GM08714 (cell line): ENCODE measurements around the gene PMEL.

ENCODE experiments used
- H3K4me3 ChIP-seq: fragments of 200-500 bp; sonication (Bioruptor generic); 2 replicates; pipeline ENCODE4 v1.5.1; 2014; ENCODE audit warnings: mild to moderate bottlenecking, low read length, inconsistent platforms
- ZNF274 ChIP-seq: IDR thresholded peaks from 2 replicates; pipeline ENCODE4 v1.6.1; 2012; ENCODE audit warnings: mild to moderate bottlenecking, low read depth, low read length

Gene PMEL

DNA sequence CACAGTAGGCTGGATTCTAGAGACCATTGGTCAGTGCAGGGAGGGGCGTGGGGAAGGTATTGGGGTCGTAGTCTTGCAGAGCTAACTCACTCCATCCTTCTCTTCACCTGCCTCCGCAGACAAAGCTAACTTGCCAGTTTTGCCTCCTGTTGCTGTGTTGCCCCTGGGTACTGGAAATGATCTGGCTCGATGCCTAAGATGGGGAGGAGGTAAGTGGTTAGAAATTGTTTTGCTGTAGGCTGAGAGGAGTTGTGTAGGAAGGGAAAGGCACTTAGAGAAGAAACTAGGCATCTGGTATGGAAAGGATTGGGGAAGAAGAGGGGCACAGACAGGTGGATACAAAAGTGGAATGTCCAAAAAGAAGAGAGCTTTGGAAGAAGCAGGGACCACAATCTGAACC, 23.8 kb downstream of the PMEL start:
- TF ChIP-seq ZNF274 = no peak
- H3K4me3 ChIP-seq = no peak overlapping the region

- H3K4me3 ChIP-seq = no peak overlapping the region
- no peak for TF ChIP-seq ZNF274
These were observed 25.6 kb downstream of the PMEL start for GRCh38 chr12:55940065-55940732.

DNA sequence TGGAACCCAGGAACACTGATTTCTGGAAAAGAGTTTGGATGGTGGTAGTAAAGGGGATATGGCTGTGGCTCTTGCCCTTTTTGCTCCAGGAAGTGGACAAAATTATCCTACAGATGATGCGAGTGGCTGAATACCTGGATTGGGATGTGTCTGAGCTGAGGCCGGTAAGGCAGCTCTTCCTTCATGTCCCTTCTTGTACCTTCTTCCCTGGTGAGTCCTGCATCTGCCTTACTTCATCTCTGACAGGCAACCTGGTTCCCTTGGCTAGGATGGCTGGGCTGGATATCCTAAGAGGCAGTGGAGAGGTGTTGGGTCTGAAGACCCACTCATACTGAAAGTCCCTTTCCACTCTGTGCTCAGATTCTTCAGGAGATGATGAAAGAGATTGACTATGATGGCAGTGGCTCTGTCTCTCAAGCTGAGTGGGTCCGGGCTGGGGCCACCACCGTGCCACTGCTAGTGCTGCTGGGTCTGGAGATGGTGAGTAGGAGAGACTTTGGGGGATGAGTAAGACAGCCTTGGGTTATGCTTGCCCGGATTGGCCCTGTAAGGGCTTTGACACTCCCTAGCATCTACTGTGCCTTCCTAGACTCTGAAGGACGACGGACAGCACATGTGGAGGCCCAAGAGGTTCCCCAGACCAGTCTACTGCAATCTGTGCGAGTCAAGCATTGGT, 26.9 kb downstream of the PMEL start:
- no peak overlapping the region for H3K4me3 ChIP-seq
- TF ChIP-seq ZNF274 = no peak

- TF ChIP-seq ZNF274 = no peak
- H3K4me3 ChIP-seq = no peak overlapping the region
These were observed 27.9 kb downstream of the PMEL start for GRCh38 chr12:55937981-55938380.

GRCh38 chr12:55935738-55936151, 30.1 kb downstream of the PMEL start:
- no peak for TF ChIP-seq ZNF274
- no peak overlapping the region for H3K4me3 ChIP-seq

- TF ChIP-seq ZNF274 = no peak
These were observed 31.1 kb downstream of the PMEL start for GRCh38 chr12:55934773-55935172.

DNA sequence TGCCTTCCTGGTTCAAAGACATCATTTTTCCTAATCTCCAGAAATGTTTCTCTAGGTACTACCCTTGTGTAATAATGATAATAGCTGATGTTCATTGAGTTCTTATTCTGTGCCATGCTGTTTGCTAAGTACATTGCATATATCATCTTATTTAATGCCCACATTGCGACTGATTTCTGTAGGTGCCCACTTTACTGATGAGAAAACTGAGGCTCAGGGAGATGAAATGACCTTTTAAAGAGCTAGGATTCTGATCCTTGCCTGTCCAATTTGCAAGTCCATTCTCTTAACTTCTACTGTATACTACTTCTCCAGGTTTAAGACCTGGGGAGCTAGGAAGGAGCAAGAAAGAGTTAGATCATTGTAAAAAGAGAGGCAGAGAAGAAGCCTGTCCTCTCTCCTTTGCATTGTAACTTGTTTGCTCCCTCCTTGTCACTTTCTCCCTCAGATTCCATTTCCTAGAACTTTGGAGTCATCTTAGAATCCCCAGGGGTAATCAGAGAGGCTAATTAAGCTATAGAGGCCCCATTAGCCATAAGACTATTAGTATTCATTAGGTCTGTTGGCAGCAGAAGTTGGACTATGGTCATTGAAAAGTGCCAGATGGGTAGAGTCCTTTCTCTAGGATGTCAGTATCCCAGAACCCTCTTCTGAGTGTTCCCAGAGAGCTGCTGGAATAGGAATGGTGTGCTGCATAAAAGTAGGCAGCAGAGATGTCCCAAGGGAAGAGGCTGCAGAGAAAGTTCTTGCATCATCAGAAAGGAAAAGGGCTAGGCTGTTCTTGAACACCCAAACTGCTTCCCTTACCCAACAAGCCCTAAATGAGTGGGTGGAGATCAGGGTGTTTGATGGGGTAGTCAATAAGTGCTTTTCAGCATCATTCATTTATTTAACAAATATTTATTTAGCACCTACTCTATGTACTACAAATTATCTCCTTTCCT, 31.8 kb downstream of the PMEL start:
- no peak for TF ChIP-seq ZNF274
- H3K4me3 ChIP-seq = no peak overlapping the region

More at GRCh38 chr12:55934773-55935172, 31.1 kb downstream of the PMEL start:
- no peak overlapping the region for H3K4me3 ChIP-seq

GRCh38 chr12:55933169-55933798, 32.6 kb downstream of the PMEL start:
- no peak overlapping the region for H3K4me3 ChIP-seq
- TF ChIP-seq ZNF274 = no peak

DNA sequence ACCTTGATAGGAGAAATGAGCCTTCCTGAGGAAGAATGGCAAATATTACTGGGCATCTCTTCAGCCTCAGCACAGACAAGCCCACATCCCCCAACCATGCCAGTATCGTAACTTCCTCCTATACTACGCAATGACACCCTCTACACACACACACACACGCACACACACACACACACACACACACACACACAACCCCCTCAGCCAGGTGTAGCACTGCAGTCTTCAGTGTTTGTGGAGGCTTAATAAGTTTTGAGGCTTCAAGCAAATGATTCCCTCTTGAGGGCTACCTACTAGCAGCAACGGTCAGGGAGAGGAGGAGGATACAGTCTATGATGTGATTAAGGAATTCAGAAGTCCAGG, 33.3 kb downstream of the PMEL start:
- TF ChIP-seq ZNF274 = no peak
- peak overlapping the region; percentile 68 for H3K4me3 ChIP-seq

- no peak for TF ChIP-seq ZNF274
These were observed 33.9 kb downstream of the PMEL start for GRCh38 chr12:55931780-55932550.

GRCh38 chr12:55931317-55931779, 34.5 kb downstream of the PMEL start:
- H3K4me3 ChIP-seq = peak overlapping the region; percentile 68; the same call in 1 of the 2 replicates
- TF ChIP-seq ZNF274 = no peak

More at GRCh38 chr12:55931780-55932550, 33.9 kb downstream of the PMEL start:
- H3K4me3 ChIP-seq = peak overlapping the region; percentile 68

GRCh38 chr12:55930771-55931316, 35.0 kb downstream of the PMEL start, which contains the start of gene DGKA:
Gene DGKA, plus strand, starts transcription at chr12:55931162. Its CDS starts 5,342 bp downstream, at chr12:55936504.
- H3K4me3 ChIP-seq = peak within 1 kb of the TSS; percentile 68
- no peak for TF ChIP-seq ZNF274

DNA sequence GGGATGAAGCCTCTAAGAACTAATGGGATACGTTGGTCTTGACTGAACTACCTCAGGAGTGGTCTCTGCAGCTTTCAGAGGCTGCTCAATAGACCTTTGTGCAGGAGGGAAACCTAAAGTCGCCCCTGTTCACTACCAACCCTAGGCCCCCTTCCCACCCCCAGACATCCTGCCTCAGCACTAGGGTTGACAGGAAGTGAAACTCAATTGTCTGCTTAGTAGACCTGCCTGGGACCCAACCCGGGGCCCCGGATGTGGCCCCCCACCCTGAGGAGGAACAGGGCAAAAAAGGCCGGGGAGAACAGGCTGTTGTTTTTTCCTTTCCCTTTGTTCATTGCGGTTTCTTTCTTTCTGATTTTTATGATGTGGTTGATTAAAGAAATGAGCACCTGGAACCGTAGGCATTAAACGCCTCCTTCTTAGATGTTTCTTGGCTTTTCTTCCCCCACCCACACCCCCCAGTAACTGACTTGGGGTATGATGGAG, 36.5 kb downstream of the PMEL start:
- H3K4me3 ChIP-seq = peak overlapping the region; percentile 92; the same call in 1 of the 2 replicates
- TF ChIP-seq ZNF274 = no peak
